Measurements from ENCODE around the gene NMNAT3.
A peak's percentile ranks its signal among the peaks of the same experiment; 100 is the strongest.

DNA sequence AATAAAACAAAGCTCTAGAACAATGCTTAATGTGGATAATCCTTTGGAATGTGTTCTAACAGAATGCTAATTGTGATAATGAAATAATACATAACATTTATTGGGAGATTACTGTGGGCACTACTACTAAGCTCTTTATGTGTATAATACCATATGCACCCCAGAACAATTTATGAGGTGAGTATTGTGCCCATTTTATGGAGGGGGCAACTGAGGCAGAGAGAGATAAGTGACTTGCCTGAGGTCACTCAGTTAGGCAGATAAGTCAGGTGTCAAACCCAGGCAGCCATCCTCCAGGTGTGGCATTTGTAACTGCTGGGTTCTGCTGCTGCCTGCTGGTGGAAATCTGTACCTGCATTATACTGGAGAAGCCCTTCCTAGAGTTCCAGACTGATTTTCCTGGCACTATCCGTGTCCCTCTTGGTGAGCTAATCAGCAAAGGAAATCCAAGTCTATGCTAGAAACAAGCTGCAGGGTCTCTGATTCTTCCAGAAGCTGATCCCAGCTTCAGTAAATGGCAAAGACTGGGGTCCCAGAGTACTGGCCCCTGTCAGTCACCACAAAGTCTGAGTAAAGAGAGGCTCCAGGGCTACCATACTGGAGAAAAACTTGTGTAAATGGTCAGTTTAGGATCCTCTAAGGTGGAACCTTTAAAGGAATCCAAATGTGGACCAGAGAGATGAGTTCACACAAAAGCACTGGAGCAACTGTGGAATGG lies 115.7 kb downstream of the NMNAT3 start:
- TF ChIP-seq EZH2 (IDR thresholded peaks at IDR 0.05; ENCODE audit: borderline replicate concordance, low read depth, low read length, severe bottlenecking), result no peak
- TF ChIP-seq, protein P1, sequence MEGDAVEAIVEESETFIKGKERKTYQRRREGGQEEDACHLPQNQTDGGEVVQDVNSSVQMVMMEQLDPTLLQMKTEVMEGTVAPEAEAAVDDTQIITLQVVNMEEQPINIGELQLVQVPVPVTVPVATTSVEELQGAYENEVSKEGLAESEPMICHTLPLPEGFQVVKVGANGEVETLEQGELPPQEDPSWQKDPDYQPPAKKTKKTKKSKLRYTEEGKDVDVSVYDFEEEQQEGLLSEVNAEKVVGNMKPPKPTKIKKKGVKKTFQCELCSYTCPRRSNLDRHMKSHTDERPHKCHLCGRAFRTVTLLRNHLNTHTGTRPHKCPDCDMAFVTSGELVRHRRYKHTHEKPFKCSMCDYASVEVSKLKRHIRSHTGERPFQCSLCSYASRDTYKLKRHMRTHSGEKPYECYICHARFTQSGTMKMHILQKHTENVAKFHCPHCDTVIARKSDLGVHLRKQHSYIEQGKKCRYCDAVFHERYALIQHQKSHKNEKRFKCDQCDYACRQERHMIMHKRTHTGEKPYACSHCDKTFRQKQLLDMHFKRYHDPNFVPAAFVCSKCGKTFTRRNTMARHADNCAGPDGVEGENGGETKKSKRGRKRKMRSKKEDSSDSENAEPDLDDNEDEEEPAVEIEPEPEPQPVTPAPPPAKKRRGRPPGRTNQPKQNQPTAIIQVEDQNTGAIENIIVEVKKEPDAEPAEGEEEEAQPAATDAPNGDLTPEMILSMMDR (IDR thresholded peaks at IDR 0.05; ENCODE audit: borderline replicate concordance, extremely low read depth, low read length, poor library complexity, severe bottlenecking), result peak; percentile 45

Measured in DND-41 (cell line).